ENCODE data around the gene SLC5A5. TPM values are rescaled to one million over a fixed set of nuclear protein-coding genes. Genes with fewer than 3 reads are reported as not detected.

The SLC5A5 gene
- total and polyA plus RNA-seq, 2 of the 8 experiments (the other 6 are each of a cell fraction or from before 2014, with no cell fraction given): 1.5 to 1.8 TPM

GRCh38 chr19:17881701-17882100 lies 10.0 kb downstream of the SLC5A5 start (continued):
- TF ChIP-seq SP1 (IDR thresholded peaks at IDR 0.05; ENCODE audit: low read depth, low read length) (no peak), TEAD4 (IDR thresholded peaks at IDR 0.05; ENCODE audit: low read depth, low read length) (no peak), RFX5 (IDR thresholded peaks at IDR 0.05; ENCODE audit: borderline replicate concordance, low read depth, low read length) (no peak), POLR2A (IDR thresholded peaks at IDR 0.05; ENCODE audit: control extremely low read depth in 1 of 2, low read depth in 2 of 2, low read length in 2 of 2) (no peak), POLR2AphosphoS5 (IDR thresholded peaks at IDR 0.05; ENCODE audit: low read depth, low read length) (no peak)
